PC-3 (cell line): ENCODE data around the gene DNAH14. TPM values are rescaled to one million over a fixed set of nuclear protein-coding genes. Genes with fewer than 3 reads are reported as not detected.

Source experiments
- ATAC-seq: fragments of 200-7000 bp; cut with Tn5 transposase; 2 replicates; pipeline ENCODE4 v1.9.1; 2020; ENCODE audit warnings: mild to moderate bottlenecking, moderate library complexity
- BruUV-seq: library from RNA; stranded (reverse); fragments of 400-500 nt; replicated peaks from 2 replicates; lab custom pipeline; 2021; lab: Mats Ljungman, UMichigan
- CTCF ChIA-PET: fragments of 300-600 bp; sonication (Branson Sonifier 250); formaldehyde crosslinking; loops from one replicate; lab custom pipeline; 2022; ENCODE audit warnings: antibody characterized with exemption; lab: Charles Lee
- POLR2A ChIA-PET: fragments of 300-600 bp; sonication (Branson Sonifier 250); formaldehyde crosslinking; loops from one replicate; lab custom pipeline; 2022; ENCODE audit warnings: antibody characterized with exemption; ENCODE audit not compliant: unreplicated experiment; lab: Charles Lee
- DNase-seq: peaks from one replicate; pipeline ENCODE4 v3.0.0-alpha.2; 2015
- H2AFZ ChIP-seq: fragments of 300-600 bp; sonication (generic); 2 replicates; pipeline ENCODE4 v1.6.0; 2016; ENCODE audit warnings: antibody characterized with exemption, low read length
- H3F3A ChIP-seq: fragments of 300-600 bp; sonication (generic); one replicate; pipeline ENCODE4 v1.6.0; 2017; ENCODE audit warnings: antibody characterized with exemption, low read length, control low read depth, mild to moderate bottlenecking; ENCODE audit not compliant: unreplicated experiment
- H3K27ac ChIP-seq: fragments of 300-600 bp; sonication (generic); 2 replicates; pipeline ENCODE4 v1.5.1; 2016; ENCODE audit warnings: mild to moderate bottlenecking, low read length
- H3K27me3 ChIP-seq: fragments of 300-600 bp; sonication (generic); 2 replicates; pipeline ENCODE4 v1.6.1; 2016; ENCODE audit warnings: low read length, mixed read lengths
- H3K36me3 ChIP-seq: fragments of 300-600 bp; sonication (generic); 2 replicates; pipeline ENCODE4 v1.6.1; 2016; ENCODE audit warnings: low read depth, mixed run types, low read length, mixed read lengths
- H3K4me1 ChIP-seq: fragments of 300-600 bp; sonication (generic); 2 replicates; pipeline ENCODE4 v1.5.1; 2016; ENCODE audit warnings: low read length; ENCODE audit not compliant: insufficient read depth
- H3K4me2 ChIP-seq: fragments of 300-600 bp; sonication (generic); 2 replicates; pipeline ENCODE4 v1.6.0; 2016; ENCODE audit warnings: low read length
- H3K4me3 ChIP-seq: fragments of 300-600 bp; sonication (generic); 2 replicates; pipeline ENCODE4 v1.5.1; 2016; ENCODE audit warnings: mild to moderate bottlenecking, low read length, mixed read lengths
- H3K79me2 ChIP-seq: fragments of 300-600 bp; sonication (generic); 2 replicates; pipeline ENCODE4 v1.6.1; 2017; ENCODE audit warnings: low read length, mixed read lengths
- H3K9ac ChIP-seq: fragments of 300-600 bp; sonication (generic); 2 replicates; pipeline ENCODE4 v1.6.0; 2016; ENCODE audit warnings: mild to moderate bottlenecking, low read length
- H3K9me2 ChIP-seq: fragments of 300-600 bp; sonication (generic); replicated peaks from 2 replicates; pipeline ENCODE4 v1.6.1; 2016; ENCODE audit warnings: mixed run types, low read length, mixed read lengths
- H3K9me3 ChIP-seq: fragments of 300-600 bp; sonication (generic); 2 replicates; pipeline ENCODE4 v1.6.1; 2016; ENCODE audit warnings: low read length, mixed read lengths
- H4K20me1 ChIP-seq: fragments of 300-600 bp; sonication (generic); 2 replicates; pipeline ENCODE4 v1.6.1; 2016; ENCODE audit warnings: low read length, mixed read lengths
- EZH2 ChIP-seq: fragments of 300-600 bp; sonication (generic); IDR thresholded peaks from one replicate; pipeline ENCODE4 v1.6.1; 2017; ENCODE audit warnings: antibody characterized with exemption, mild to moderate bottlenecking, low read length; ENCODE audit not compliant: unreplicated experiment
- EZH2phosphoT487 ChIP-seq: fragments of 300-600 bp; sonication (generic); IDR thresholded peaks from 2 replicates; pipeline ENCODE4 v1.6.1; 2018; ENCODE audit warnings: mild to moderate bottlenecking, antibody characterized with exemption, low read length, borderline replicate concordance
- intact Hi-C: fragments of 100-400 bp; cut with micrococcal nuclease; formaldehyde crosslinking; loops from 2 replicates; pipeline ENCODE4 v1.9.0; 2023
- total RNA-seq: library from RNA; depleted of rRNA; stranded (reverse); fragments of >200 nt; gene quantifications from 2 replicates; pipeline ENCODE4 v1.2.3, GENCODE V29; 2014
- TF ChIP-seq, protein P1 (sequence below): fragments of 300-600 bp; sonication (generic); conservative IDR thresholded peaks from 2 replicates; pipeline ENCODE4 v1.5.1; 2017; ENCODE audit warnings: antibody characterized with exemption, low read depth, mild to moderate bottlenecking, low read length

DNAH14 gene
- total RNA-seq, 1 experiment from 2014 or later = 42.8 TPM

DNA sequence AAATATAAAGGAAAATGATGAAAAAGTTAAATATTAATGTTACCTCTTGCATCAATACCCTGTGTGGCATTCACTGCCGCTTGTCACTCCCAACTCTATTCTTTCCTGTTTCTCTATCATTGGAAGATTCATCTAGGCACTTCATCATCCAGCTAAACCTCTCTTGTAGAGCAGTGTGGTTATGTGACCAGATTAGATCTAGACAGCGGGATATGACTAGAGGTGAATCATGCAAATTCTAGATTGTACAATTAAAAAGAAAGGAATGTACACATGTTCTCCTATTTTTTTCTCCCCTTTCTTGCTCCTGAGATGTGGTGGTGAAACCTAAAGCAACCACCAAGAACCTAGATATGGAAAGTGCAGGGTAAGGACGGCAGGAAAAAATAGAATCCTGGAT lies 324.3 kb downstream of the DNAH14 start:
- no peaks in the 10 kb centered on the region for H3K79me2 ChIP-seq
- H3K9me3 ChIP-seq = no peaks in the 10 kb centered on the region
- intact Hi-C loops = no loop called here
- peak; percentile 83 for DNase-seq
- H3K9ac ChIP-seq = no peak overlapping the region
- ChIA-PET POLR2A (interaction anchor here (0.6 kb wide), 1 partner anchor 67 kb away, joined by 5 read pairs; no protein-coding TSS in a partner anchor), CTCF (interaction anchor here (1.0 kb wide), 1 partner anchor 331 kb away, joined by 3 read pairs; no protein-coding TSS in a partner anchor)
- no peaks in the 10 kb centered on the region for H3K9me2 ChIP-seq
- no peaks in the 10 kb centered on the region for H3K27me3 ChIP-seq
- H3K4me3 ChIP-seq = no peak overlapping the region
- H4K20me1 ChIP-seq = no peaks in the 10 kb centered on the region
- H2AFZ ChIP-seq = no peak overlapping the region
- H3F3A ChIP-seq = no peaks in the 10 kb centered on the region
- 0 out of 2 replicates have a peak, but pooled peaks cover 12% of the 10 kb centered on the region for H3K4me1 ChIP-seq
- no peak overlapping the region for H3K27ac ChIP-seq
- H3K4me2 ChIP-seq = no peak overlapping the region
- no TSS peak for BruUV-seq
- no peaks in the 10 kb centered on the region for H3K36me3 ChIP-seq
- peak; percentile 91 for ATAC-seq
- TF ChIP-seq EZH2phosphoT487 = no peak
- TF ChIP-seq EZH2 = no peak
- TF ChIP-seq, protein P1, sequence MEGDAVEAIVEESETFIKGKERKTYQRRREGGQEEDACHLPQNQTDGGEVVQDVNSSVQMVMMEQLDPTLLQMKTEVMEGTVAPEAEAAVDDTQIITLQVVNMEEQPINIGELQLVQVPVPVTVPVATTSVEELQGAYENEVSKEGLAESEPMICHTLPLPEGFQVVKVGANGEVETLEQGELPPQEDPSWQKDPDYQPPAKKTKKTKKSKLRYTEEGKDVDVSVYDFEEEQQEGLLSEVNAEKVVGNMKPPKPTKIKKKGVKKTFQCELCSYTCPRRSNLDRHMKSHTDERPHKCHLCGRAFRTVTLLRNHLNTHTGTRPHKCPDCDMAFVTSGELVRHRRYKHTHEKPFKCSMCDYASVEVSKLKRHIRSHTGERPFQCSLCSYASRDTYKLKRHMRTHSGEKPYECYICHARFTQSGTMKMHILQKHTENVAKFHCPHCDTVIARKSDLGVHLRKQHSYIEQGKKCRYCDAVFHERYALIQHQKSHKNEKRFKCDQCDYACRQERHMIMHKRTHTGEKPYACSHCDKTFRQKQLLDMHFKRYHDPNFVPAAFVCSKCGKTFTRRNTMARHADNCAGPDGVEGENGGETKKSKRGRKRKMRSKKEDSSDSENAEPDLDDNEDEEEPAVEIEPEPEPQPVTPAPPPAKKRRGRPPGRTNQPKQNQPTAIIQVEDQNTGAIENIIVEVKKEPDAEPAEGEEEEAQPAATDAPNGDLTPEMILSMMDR = no peak

- no peak overlapping the region for H3K4me3 ChIP-seq
- no peaks in the 10 kb centered on the region for H3K36me3 ChIP-seq
- no peaks in the 10 kb centered on the region for H3K79me2 ChIP-seq
- H4K20me1 ChIP-seq = no peaks in the 10 kb centered on the region
- 0 out of 2 replicates have a peak, but pooled peaks cover 12% of the 10 kb centered on the region for H3K4me1 ChIP-seq
- no peaks in the 10 kb centered on the region for H3K9me2 ChIP-seq
- POLR2A ChIA-PET = no interaction called here
- BruUV-seq = no TSS peak
- TF ChIP-seq EZH2 (no peak), EZH2phosphoT487 (no peak)
- TF ChIP-seq, protein P1 = no peak
- CTCF ChIA-PET = no interaction called here
- H3K9ac ChIP-seq = no peak overlapping the region
- H3K4me2 ChIP-seq = no peak overlapping the region
- no peak overlapping the region for H3K27ac ChIP-seq
- no peaks in the 10 kb centered on the region for H3K27me3 ChIP-seq
- no peak for ATAC-seq
- no peaks in the 10 kb centered on the region for H3F3A ChIP-seq
- no peak for DNase-seq
- no peaks in the 10 kb centered on the region for H3K9me3 ChIP-seq
- H2AFZ ChIP-seq = no peak overlapping the region
- intact Hi-C loops = no loop called here
Measured at GRCh38 chr1:225254676-225255075, 325.2 kb downstream of the DNAH14 start.

DNA sequence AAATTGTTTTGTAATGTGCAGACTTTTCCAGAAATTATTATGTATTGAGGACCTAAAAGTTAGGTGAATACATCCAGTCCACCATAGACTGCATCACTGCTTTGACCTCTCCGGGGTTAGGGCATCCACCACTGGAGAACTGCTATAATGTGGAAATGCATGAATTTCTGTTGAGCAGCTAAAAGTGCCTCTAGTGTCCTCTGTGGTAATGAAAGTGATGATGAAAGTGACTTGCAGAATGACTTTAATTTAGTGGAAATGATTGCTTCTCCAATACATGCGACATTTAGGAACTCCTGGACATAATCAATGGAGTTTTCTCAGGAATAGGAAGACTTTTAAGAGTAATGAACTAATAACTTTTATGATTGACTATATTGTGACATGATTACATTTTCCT lies 327.6 kb downstream of the DNAH14 start:
- BruUV-seq = no TSS peak

More for the DNA sequence above, 327.6 kb downstream of the DNAH14 start:
- Histone ChIP-seq H4K20me1 (no peaks in the 10 kb centered on the region), H3K4me3 (no peak overlapping the region), H3K36me3 (no peaks in the 10 kb centered on the region), H3F3A (no peaks in the 10 kb centered on the region), H2AFZ (no peak overlapping the region), H3K4me2 (no peak overlapping the region), H3K9me3 (no peaks in the 10 kb centered on the region), H3K9me2 (no peaks in the 10 kb centered on the region), H3K9ac (no peak overlapping the region), H3K4me1 (0 out of 2 replicates have a peak, but pooled peaks cover 12% of the 10 kb centered on the region), H3K79me2 (no peaks in the 10 kb centered on the region), H3K27me3 (no peaks in the 10 kb centered on the region), H3K27ac (no peak overlapping the region)
- DNase-seq (no peak), ATAC-seq (no peak)
- TF ChIP-seq EZH2 = no peak
- no peak for TF ChIP-seq EZH2phosphoT487
- TF ChIP-seq, protein P1 = no peak
- POLR2A ChIA-PET = no interaction called here
- CTCF ChIA-PET = no interaction called here
- intact Hi-C loops = no loop called here
